Germinal center (tissue), 1 donor: ENCODE results near the gene RASA1.
A peak's percentile ranks its signal among the peaks of the same experiment; 100 is the strongest.
"Not testable (repeated sequence)": the region's sequence is repeated elsewhere in the genome, so short reads cannot be mapped to it uniquely, and the experiment has no call there.

Source experiments
- DNase-seq: peaks from one replicate; pipeline ENCODE4 v3.0.0; 2012; ENCODE audit warnings: mixed read lengths, low spot score

The RASA1 gene

GRCh38 chr5:87267574-87268125 is at the start of gene RASA1:
TSS of gene RASA1 (plus strand) at chr5:87267883. CDS start at chr5:87268452, 569 bp downstream.
- peak; percentile 89 for DNase-seq

GRCh38 chr5:87229780-87230179 is 37.9 kb upstream of the RASA1 start:
- no peak for DNase-seq

GRCh38 chr5:87231037-87231808 is 36.5 kb upstream of the RASA1 start:
- no peak for DNase-seq

GRCh38 chr5:87233143-87233542 is 34.5 kb upstream of the RASA1 start:
- no peak for DNase-seq

GRCh38 chr5:87241555-87241954 is 26.1 kb upstream of the RASA1 start:
- no peak for DNase-seq

GRCh38 chr5:87242242-87242641 is 25.4 kb upstream of the RASA1 start:
- no peak for DNase-seq

GRCh38 chr5:87243161-87243844 is 24.4 kb upstream of the RASA1 start:
- no peak for DNase-seq

- DNase-seq, result no peak
Measured at GRCh38 chr5:87245451-87245850, 22.2 kb upstream of the RASA1 start.

- no peak for DNase-seq
Measured at GRCh38 chr5:87246061-87246460, 21.6 kb upstream of the RASA1 start.

- DNase-seq, result no peak
Measured at GRCh38 chr5:87252283-87252605, 15.4 kb upstream of the RASA1 start.

- no peak for DNase-seq
Measured at GRCh38 chr5:87254035-87254434, 13.6 kb upstream of the RASA1 start.

- DNase-seq, result no peak
Measured at GRCh38 chr5:87258507-87258906, 9.2 kb upstream of the RASA1 start.

- no peak for DNase-seq
Measured at GRCh38 chr5:87260604-87261192, 7.0 kb upstream of the RASA1 start.

- DNase-seq, result no peak
Measured at GRCh38 chr5:87263498-87263897, 4.2 kb upstream of the RASA1 start.

GRCh38 chr5:87266914-87267573 is 639 bp upstream of the RASA1 start:
- DNase-seq, result peak; percentile 5

- peak; percentile 71 for DNase-seq
Measured at GRCh38 chr5:87268126-87268969, 665 bp downstream of the RASA1 start.

- DNase-seq, result peak; percentile 5
Measured at GRCh38 chr5:87268970-87269377, 1.3 kb downstream of the RASA1 start.

- DNase-seq, result not testable (repeated sequence)
Measured at GRCh38 chr5:87270888-87271287, 3.2 kb downstream of the RASA1 start.

- no peak for DNase-seq
Measured at GRCh38 chr5:87276655-87277054, 9.0 kb downstream of the RASA1 start.

- DNase-seq, result no peak
Measured at GRCh38 chr5:87277279-87277835, 9.7 kb downstream of the RASA1 start.

- no peak for DNase-seq
Measured at GRCh38 chr5:87278590-87279100, 11.0 kb downstream of the RASA1 start.
